KMS-11 (cell line): ENCODE measurements around the gene IGSF6.
"Not testable (repeated sequence)": the region's sequence is repeated elsewhere in the genome, so short reads cannot be mapped to it uniquely, and the experiment has no call there.

Experiments used
- H2AFZ ChIP-seq: fragments of 200-600 bp; sonication (generic); 2 replicates; pipeline ENCODE4 v1.6.1; 2016; ENCODE audit warnings: antibody characterized with exemption, mixed run types, low read depth
- H3K27ac ChIP-seq: fragments of 200-600 bp; sonication (generic); 2 replicates; pipeline ENCODE4 v1.6.1; 2016; ENCODE audit warnings: mild to moderate bottlenecking, mixed run types
- H3K27me3 ChIP-seq: fragments of 200-600 bp; sonication (generic); 2 replicates; pipeline ENCODE4 v1.6.1; 2017; ENCODE audit warnings: mild to moderate bottlenecking, low read depth, mixed run types, moderate library complexity; ENCODE audit not compliant: insufficient read depth
- H3K36me3 ChIP-seq: fragments of 200-600 bp; sonication (generic); 2 replicates; pipeline ENCODE4 v1.6.1; 2017; ENCODE audit warnings: mild to moderate bottlenecking, mixed run types; ENCODE audit not compliant: insufficient read depth
- H3K4me1 ChIP-seq: fragments of 200-600 bp; sonication (generic); 2 replicates; pipeline ENCODE4 v1.6.1; 2016; ENCODE audit warnings: mild to moderate bottlenecking, low read depth, mixed run types; ENCODE audit not compliant: poor library complexity, severe bottlenecking
- H3K4me2 ChIP-seq: fragments of 200-600 bp; sonication (generic); 2 replicates; pipeline ENCODE4 v1.7.0; 2016; ENCODE audit warnings: mild to moderate bottlenecking, mixed run types
- H3K4me3 ChIP-seq: fragments of 200-600 bp; sonication (generic); IDR thresholded peaks from 2 replicates; pipeline ENCODE4 v1.6.1; 2017; ENCODE audit warnings: low read depth, low read length, mixed read lengths; ENCODE audit not compliant: insufficient read depth
- H3K79me2 ChIP-seq: fragments of 200-600 bp; sonication (generic); 2 replicates; pipeline ENCODE4 v1.6.1; 2016; ENCODE audit warnings: low read depth, mixed run types; ENCODE audit not compliant: insufficient read depth
- H3K9ac ChIP-seq: fragments of 200-600 bp; sonication (generic); 2 replicates; pipeline ENCODE4 v1.6.1; 2016; ENCODE audit warnings: mild to moderate bottlenecking, mixed run types
- H4K20me1 ChIP-seq: fragments of 200-600 bp; sonication (generic); 2 replicates; pipeline ENCODE4 v1.6.1; 2016; ENCODE audit warnings: mild to moderate bottlenecking, mixed run types; ENCODE audit not compliant: insufficient read depth
- CTCF ChIP-seq: fragments of 200-600 bp; sonication (generic); conservative IDR thresholded peaks from 2 replicates; pipeline ENCODE4 v1.6.1; 2017; ENCODE audit warnings: low read depth, mild to moderate bottlenecking, antibody characterized with exemption, low read length, moderate library complexity, mixed read lengths

Gene IGSF6

DNA sequence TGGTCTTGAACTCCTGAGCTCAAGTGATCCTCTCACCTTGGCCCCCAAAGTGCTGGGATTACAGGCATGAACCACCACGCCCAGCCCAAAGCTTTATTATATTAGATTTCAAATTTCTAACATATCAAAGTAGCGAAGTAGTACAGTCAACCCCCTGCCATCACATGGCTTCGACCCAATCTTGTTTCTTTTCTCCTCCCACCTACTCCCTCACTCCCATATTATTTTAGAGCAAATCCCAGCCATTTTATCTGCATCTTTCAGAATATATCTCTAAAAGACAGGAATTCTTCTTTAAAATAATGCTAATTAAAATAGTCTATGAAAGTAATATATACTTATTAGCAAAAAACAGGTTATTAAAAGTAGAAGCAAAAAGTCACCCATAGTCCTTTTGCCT is 893 bp downstream of the IGSF6 start:
- Histone ChIP-seq H4K20me1 (no peaks in the 10 kb centered on the region), H2AFZ (no peak overlapping the region), H3K27me3 (no peaks in the 10 kb centered on the region), H3K4me1 (peaks cover 11% of the 10 kb centered on the region), H3K36me3 (no peaks in the 10 kb centered on the region), H3K79me2 (peaks cover 2% of the 10 kb centered on the region; the same call in 1 of the 2 replicates), H3K4me2 (no peak overlapping the region), H3K9ac (no peak overlapping the region), H3K4me3 (no peak overlapping the region), H3K27ac (no peak overlapping the region)
- no peak for TF ChIP-seq CTCF

DNA sequence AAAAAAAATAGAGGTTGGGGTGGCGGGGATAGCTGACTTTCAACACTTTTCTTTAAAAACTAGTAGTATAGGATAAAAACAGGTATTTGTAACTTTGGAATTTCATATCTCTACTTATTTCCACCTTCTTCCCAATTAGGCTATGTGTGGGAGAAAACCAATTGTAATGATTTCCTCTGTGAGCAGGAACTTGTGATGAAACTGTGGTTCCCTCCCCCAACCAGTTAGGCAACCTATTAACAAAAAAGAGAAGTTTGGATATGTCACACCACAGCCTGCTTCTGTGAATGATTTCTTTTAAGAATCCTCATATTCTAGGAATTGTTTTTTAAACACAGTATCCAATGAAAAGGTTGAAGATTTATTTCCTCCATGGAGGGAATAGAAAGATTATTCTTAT is 1.9 kb downstream of the IGSF6 start:
- H3K79me2 ChIP-seq: peaks cover 12% of the 10 kb centered on the region
- no peak overlapping the region for H3K9ac ChIP-seq
- no peak overlapping the region for H3K4me2 ChIP-seq
- H3K27me3 ChIP-seq: no peaks in the 10 kb centered on the region
- peaks cover 17% of the 10 kb centered on the region for H3K4me1 ChIP-seq
- TF ChIP-seq CTCF: no peak
- no peaks in the 10 kb centered on the region for H3K36me3 ChIP-seq
- no peak overlapping the region for H2AFZ ChIP-seq
- H3K27ac ChIP-seq: no peak overlapping the region
- no peak overlapping the region for H3K4me3 ChIP-seq
- no peaks in the 10 kb centered on the region for H4K20me1 ChIP-seq

DNA sequence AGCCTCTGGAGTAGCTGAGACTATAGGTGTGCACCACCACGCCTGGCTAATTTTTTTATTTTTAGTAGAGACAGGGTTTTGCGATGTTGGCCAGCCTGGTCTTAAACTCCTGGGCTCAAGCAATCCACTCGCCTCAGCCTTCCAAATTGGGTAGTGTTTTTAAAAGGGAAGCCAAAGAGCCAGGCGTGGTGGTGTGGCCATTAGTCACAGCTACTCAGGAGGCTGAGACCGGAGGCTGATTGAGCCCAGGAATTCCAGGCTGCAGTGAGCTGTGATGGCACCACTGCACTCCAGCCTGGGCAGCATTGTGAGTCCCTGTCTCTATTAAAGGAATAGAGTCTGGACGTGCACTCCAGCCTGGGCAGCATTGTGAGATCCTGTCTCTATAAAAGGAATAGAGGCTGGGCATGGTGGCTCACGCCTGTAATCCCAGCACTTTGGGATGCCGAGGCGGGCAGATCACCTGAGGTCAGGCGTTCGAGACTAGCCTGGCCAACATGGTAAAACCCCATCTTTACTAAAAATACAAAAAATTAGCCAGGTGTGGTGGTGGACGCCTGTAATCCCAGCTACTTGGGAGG is 2.5 kb downstream of the IGSF6 start:
- Histone ChIP-seq H3K79me2 (peaks cover 12% of the 10 kb centered on the region), H3K4me1 (peaks cover 20% of the 10 kb centered on the region)
- not testable (repeated sequence) for H3K9ac ChIP-seq, H3K4me2 ChIP-seq, H3K36me3 ChIP-seq, H2AFZ ChIP-seq, H3K27ac ChIP-seq, H3K27me3 ChIP-seq, H3K4me3 ChIP-seq, H4K20me1 ChIP-seq

DNA sequence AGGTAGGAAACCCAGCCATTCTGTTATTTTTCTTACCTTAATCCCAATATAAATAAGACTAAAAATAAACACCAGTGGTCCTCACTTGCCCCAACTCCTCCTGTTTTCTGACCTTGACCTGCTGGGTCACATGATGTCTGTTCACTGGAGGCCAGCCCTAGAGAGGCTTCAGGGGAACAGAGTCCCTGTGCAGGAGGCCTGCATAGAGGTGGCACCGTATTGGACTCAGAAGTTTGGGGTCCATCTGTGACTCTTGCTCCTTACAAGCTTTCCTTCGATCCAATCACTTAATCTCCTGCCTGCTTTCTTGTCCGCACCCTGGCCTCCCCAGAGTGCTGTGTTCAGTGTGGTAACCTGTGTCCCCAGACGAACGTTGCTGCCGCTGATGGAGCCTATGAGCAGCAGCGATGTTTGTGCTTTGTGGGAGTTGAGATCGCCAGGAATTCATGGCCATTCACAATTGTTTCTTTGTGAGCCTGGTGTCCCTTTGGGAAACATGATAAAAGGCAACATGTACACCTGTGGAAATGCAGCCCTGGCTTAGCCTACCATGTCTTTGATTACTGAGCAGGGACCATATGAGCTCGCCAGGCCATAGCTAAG is 4.7 kb downstream of the IGSF6 start:
- no peaks in the 10 kb centered on the region for H4K20me1 ChIP-seq
- no peak overlapping the region for H3K4me3 ChIP-seq
- no peak overlapping the region for H3K27ac ChIP-seq
- peaks cover 43% of the 10 kb centered on the region for H3K4me1 ChIP-seq
- no peaks in the 10 kb centered on the region for H3K36me3 ChIP-seq
- H3K9ac ChIP-seq: no peak overlapping the region
- no peak overlapping the region for H3K4me2 ChIP-seq
- no peak for TF ChIP-seq CTCF
- H3K79me2 ChIP-seq: peaks cover 12% of the 10 kb centered on the region
- no peaks in the 10 kb centered on the region for H3K27me3 ChIP-seq
- H2AFZ ChIP-seq: no peak overlapping the region
